NT2/D1 (cell line): ENCODE results near the gene EPB42.

Experiments
- DNase-seq: peaks from one replicate; pipeline ENCODE4 v3.0.0-alpha.2; 2011; ENCODE audit warnings: low read depth, low spot score
- H3K27me3 ChIP-seq: 2 replicates; pipeline ENCODE4 v1.6.0; 2011; ENCODE audit warnings: mild to moderate bottlenecking; ENCODE audit not compliant: insufficient read length, insufficient read depth
- H3K36me3 ChIP-seq: 2 replicates; pipeline ENCODE4 v1.6.1; 2011; ENCODE audit warnings: mild to moderate bottlenecking, low read length, mixed read lengths; ENCODE audit not compliant: insufficient read depth, insufficient read length
- H3K4me1 ChIP-seq: 2 replicates; pipeline ENCODE4 v1.5.1; 2011; ENCODE audit not compliant: insufficient read depth, insufficient read length
- H3K4me3 ChIP-seq: 2 replicates; pipeline ENCODE4 v1.5.1; 2011; ENCODE audit warnings: low read depth; ENCODE audit not compliant: insufficient read length
- H3K9ac ChIP-seq: 2 replicates; pipeline ENCODE4 v1.6.0; 2011; ENCODE audit warnings: low read depth; ENCODE audit not compliant: insufficient read length
- H3K9me3 ChIP-seq: 2 replicates; pipeline ENCODE4 v1.5.1; 2011; ENCODE audit warnings: mild to moderate bottlenecking, low read length; ENCODE audit not compliant: insufficient read depth
- SUZ12 ChIP-seq: IDR thresholded peaks from 2 replicates; pipeline ENCODE4 v1.6.1; 2011; ENCODE audit not compliant: insufficient read length, insufficient read depth; ENCODE audit errors: extremely low read depth
- YY1 ChIP-seq: IDR thresholded peaks from 2 replicates; pipeline ENCODE4 v1.6.1; 2011; ENCODE audit not compliant: insufficient read length, insufficient read depth
- ZNF274 ChIP-seq: IDR thresholded peaks from 2 replicates; pipeline ENCODE4 v1.6.1; 2011; ENCODE audit warnings: mild to moderate bottlenecking, low read depth, low read length

EPB42 gene

GRCh38 chr15:43249699-43250203 lies 28.9 kb upstream of the EPB42 start:
- no peak overlapping the region for H3K4me3 ChIP-seq
- no peaks in the 10 kb centered on the region for H3K27me3 ChIP-seq
- no peak overlapping the region for H3K9ac ChIP-seq
- no peaks in the 10 kb centered on the region for H3K9me3 ChIP-seq
- H3K4me1 ChIP-seq, result no peaks in the 10 kb centered on the region
- DNase-seq, result no peak
- H3K36me3 ChIP-seq, result no peaks in the 10 kb centered on the region
- no peak for TF ChIP-seq SUZ12
- TF ChIP-seq YY1, result no peak

GRCh38 chr15:43249236-43249635 lies 28.4 kb upstream of the EPB42 start:
- Histone ChIP-seq H3K4me3 (no peak overlapping the region), H3K4me1 (no peaks in the 10 kb centered on the region), H3K36me3 (no peaks in the 10 kb centered on the region), H3K27me3 (no peaks in the 10 kb centered on the region), H3K9me3 (no peaks in the 10 kb centered on the region), H3K9ac (no peak overlapping the region)
- no peak for TF ChIP-seq SUZ12
- no peak for TF ChIP-seq ZNF274
- TF ChIP-seq YY1, result no peak
- no peak for DNase-seq

- TF ChIP-seq ZNF274 (no peak), YY1 (no peak), SUZ12 (no peak)
- Histone ChIP-seq H3K27me3 (no peaks in the 10 kb centered on the region), H3K9ac (no peak overlapping the region), H3K4me3 (no peak overlapping the region), H3K36me3 (no peaks in the 10 kb centered on the region), H3K9me3 (no peaks in the 10 kb centered on the region), H3K4me1 (no peaks in the 10 kb centered on the region)
- DNase-seq, result no peak
These were observed 25.5 kb upstream of the EPB42 start for GRCh38 chr15:43246261-43246774.

- H3K36me3 ChIP-seq, result no peaks in the 10 kb centered on the region
- H3K4me3 ChIP-seq, result no peak overlapping the region
- DNase-seq, result no peak
- H3K9ac ChIP-seq, result no peak overlapping the region
- H3K27me3 ChIP-seq, result no peaks in the 10 kb centered on the region
- TF ChIP-seq YY1 (no peak), ZNF274 (no peak), SUZ12 (no peak)
- H3K4me1 ChIP-seq, result no peaks in the 10 kb centered on the region
- no peaks in the 10 kb centered on the region for H3K9me3 ChIP-seq
These were observed 23.3 kb upstream of the EPB42 start for GRCh38 chr15:43244092-43244491.

- Histone ChIP-seq H3K4me3 (no peak overlapping the region), H3K4me1 (no peaks in the 10 kb centered on the region), H3K9me3 (no peaks in the 10 kb centered on the region), H3K36me3 (no peaks in the 10 kb centered on the region), H3K9ac (no peak overlapping the region), H3K27me3 (no peaks in the 10 kb centered on the region)
- no peak for DNase-seq
- TF ChIP-seq YY1, result no peak
- TF ChIP-seq SUZ12, result no peak
These were observed 22.3 kb upstream of the EPB42 start for GRCh38 chr15:43243020-43243645.

- no peak for TF ChIP-seq ZNF274
- TF ChIP-seq YY1, result no peak
- no peak for TF ChIP-seq SUZ12
- H3K27me3 ChIP-seq, result no peaks in the 10 kb centered on the region
These were observed 21.8 kb upstream of the EPB42 start for GRCh38 chr15:43242616-43243015.

GRCh38 chr15:43241100-43241499 lies 20.3 kb upstream of the EPB42 start:
- Histone ChIP-seq H3K9me3 (no peaks in the 10 kb centered on the region), H3K4me1 (no peaks in the 10 kb centered on the region), H3K9ac (no peak overlapping the region), H3K4me3 (no peak overlapping the region), H3K36me3 (no peaks in the 10 kb centered on the region), H3K27me3 (no peaks in the 10 kb centered on the region)
- TF ChIP-seq YY1 (no peak), SUZ12 (no peak), ZNF274 (no peak)
- DNase-seq, result no peak

More at GRCh38 chr15:43242616-43243015, 21.8 kb upstream of the EPB42 start:
- Histone ChIP-seq H3K36me3 (no peaks in the 10 kb centered on the region), H3K4me3 (no peak overlapping the region), H3K9me3 (no peaks in the 10 kb centered on the region), H3K9ac (no peak overlapping the region), H3K4me1 (no peaks in the 10 kb centered on the region)
- no peak for DNase-seq
